Measurements from ENCODE around the gene ABI2. TPM values are rescaled to one million over a fixed set of nuclear protein-coding genes. Genes with fewer than 3 reads are reported as not detected.

ABI2 gene
- total and polyA plus RNA-seq, 2 of the 4 experiments (the other 2 are of a cell fraction): 35.7 to 54.0 TPM

DNA sequence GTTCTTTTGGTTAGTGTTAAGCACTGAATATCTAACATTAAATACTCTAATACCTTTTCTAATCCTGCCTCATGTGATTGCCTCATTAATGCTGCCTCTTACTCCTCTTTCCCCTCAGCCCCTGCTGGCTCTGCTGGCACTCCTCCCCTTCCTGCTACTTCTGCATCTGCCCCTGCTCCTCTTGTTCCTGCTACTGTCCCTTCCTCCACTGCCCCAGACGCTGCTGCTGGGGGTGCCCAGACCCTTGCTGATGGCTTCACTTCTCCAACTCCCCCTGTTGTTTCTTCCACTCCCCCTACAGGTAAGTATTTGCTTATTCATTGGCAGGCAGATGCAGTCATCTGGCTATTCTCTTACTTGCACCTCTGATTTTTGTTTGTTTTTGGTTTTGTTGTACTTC lies 68.5 kb downstream of the ABI2 start:
- Histone ChIP-seq H3K4me1 (ENCODE audit: control insufficient read depth, insufficient read depth, low read length) (peaks cover 8% of the 10 kb centered on the region), H4K8ac (ENCODE audit: low read depth in 2 of 2, low read length in 2 of 2) (no peak overlapping the region), H2AFZ (replicated peaks; ENCODE audit: low read length, poor library complexity) (no peak overlapping the region), H3K4me3 (ENCODE audit: insufficient read depth, low read depth, low read length) (no peak overlapping the region), H2BK20ac (ENCODE audit: low read depth, low read length) (no peak overlapping the region), H3K9me1 (ENCODE audit: insufficient read depth, low read length) (peaks cover 5% of the 10 kb centered on the region; the same call in 1 of the 2 replicates), H3K9ac (ENCODE audit: low read depth, low read length) (no peak overlapping the region), H2BK120ac (ENCODE audit: low read depth, low read length) (no peak overlapping the region), H3K36me3 (ENCODE audit: control insufficient read depth, insufficient read depth, low read length) (peaks cover 10% of the 10 kb centered on the region), H2BK15ac (ENCODE audit: low read depth, low read length) (no peak overlapping the region), H3K4me2 (ENCODE audit: low read depth, low read length) (no peak overlapping the region), H3K9me3 (ENCODE audit: control insufficient read depth, insufficient read depth, low read length) (no peaks in the 10 kb centered on the region), H3K4ac (ENCODE audit: low read depth, low read length) (no peak overlapping the region), H3K27me3 (ENCODE audit: control insufficient read depth, insufficient read depth, low read length) (no peaks in the 10 kb centered on the region), H2AK9ac (replicated peaks; ENCODE audit: low read depth, low read length, poor library complexity) (no peak overlapping the region), H3K14ac (replicated peaks; ENCODE audit: low read depth, low read length) (no peak overlapping the region), H3K18ac (ENCODE audit: low read depth, low read length) (no peak overlapping the region), H3K23ac (ENCODE audit: low read depth, low read length) (no peak overlapping the region), H3K27ac (ENCODE audit: insufficient read depth, low read length) (no peak overlapping the region), H4K5ac (ENCODE audit: low read depth, low read length) (no peak overlapping the region), H3K79me1 (ENCODE audit: low read depth in 1 of 2, low read length in 2 of 2) (peaks cover 4 to 18% of the 10 kb centered on the region in 2 experiments; a peak in 3 of 4 replicates), H3K56ac (ENCODE audit: extremely low read depth, insufficient read depth, low read length) (no peak overlapping the region), H2BK5ac (ENCODE audit: low read depth, low read length, poor library complexity, severe bottlenecking) (peak overlapping the region; percentile 57), H4K91ac (ENCODE audit: insufficient read depth, low read depth, low read length) (no peak overlapping the region), H4K20me1 (ENCODE audit: insufficient read depth, low read length) (no peaks in the 10 kb centered on the region), H2AK5ac (ENCODE audit: low read depth, low read length) (no peak overlapping the region; the same call in 1 of the 2 replicates)
- no CpG with 5 or more reads among the region's 1 CpG for WGBS, 2 experiments (ENCODE audit: extremely low coverage in 2 of 2, insufficient read length in 1 of 2)
- ATAC-seq (ENCODE audit: low read depth) (no peak), DNase-seq (no peak)
- CTCF ChIA-PET: interaction anchor here (1.7 kb wide), 1 partner anchor 8 kb away, joined by 3 read pairs; no protein-coding TSS in a partner anchor
- BruUV-seq (replicated peaks): no TSS peak
- in situ Hi-C loops (cut with MboI; ENCODE audit: low sequenced_read_pairs) (no loop called here), intact Hi-C loops (cut with micrococcal nuclease) (no loop called here), dilution Hi-C loops (cut with HindIII; ENCODE audit: low sequenced_read_pairs, unreplicated experiment) (no loop called here)
- TF ChIP-seq, protein P1, sequence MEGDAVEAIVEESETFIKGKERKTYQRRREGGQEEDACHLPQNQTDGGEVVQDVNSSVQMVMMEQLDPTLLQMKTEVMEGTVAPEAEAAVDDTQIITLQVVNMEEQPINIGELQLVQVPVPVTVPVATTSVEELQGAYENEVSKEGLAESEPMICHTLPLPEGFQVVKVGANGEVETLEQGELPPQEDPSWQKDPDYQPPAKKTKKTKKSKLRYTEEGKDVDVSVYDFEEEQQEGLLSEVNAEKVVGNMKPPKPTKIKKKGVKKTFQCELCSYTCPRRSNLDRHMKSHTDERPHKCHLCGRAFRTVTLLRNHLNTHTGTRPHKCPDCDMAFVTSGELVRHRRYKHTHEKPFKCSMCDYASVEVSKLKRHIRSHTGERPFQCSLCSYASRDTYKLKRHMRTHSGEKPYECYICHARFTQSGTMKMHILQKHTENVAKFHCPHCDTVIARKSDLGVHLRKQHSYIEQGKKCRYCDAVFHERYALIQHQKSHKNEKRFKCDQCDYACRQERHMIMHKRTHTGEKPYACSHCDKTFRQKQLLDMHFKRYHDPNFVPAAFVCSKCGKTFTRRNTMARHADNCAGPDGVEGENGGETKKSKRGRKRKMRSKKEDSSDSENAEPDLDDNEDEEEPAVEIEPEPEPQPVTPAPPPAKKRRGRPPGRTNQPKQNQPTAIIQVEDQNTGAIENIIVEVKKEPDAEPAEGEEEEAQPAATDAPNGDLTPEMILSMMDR (conservative IDR thresholded peaks at IDR 0.05; ENCODE audit: low read depth, low read length): 0 out of 2 replicates have a peak, but pooled peaks have one; percentile 10
- TF ChIP-seq RCOR1 (IDR thresholded peaks at IDR 0.05; ENCODE audit: insufficient replicate concordance, low read length): no peak
- no peak for TF ChIP-seq RAD21 (IDR thresholded peaks at IDR 0.05; ENCODE audit: low read length)
- TF ChIP-seq MAFK (IDR thresholded peaks at IDR 0.05; ENCODE audit: low read depth, low read length): no peak
- no peak for TF ChIP-seq POLR2A (IDR thresholded peaks at IDR 0.05; ENCODE audit: low read depth, low read length)
- TF ChIP-seq BHLHE40 (IDR thresholded peaks at IDR 0.05; ENCODE audit: low read depth, low read length): no peak
- TF ChIP-seq NFE2L2 (IDR thresholded peaks at IDR 0.05; ENCODE audit: low read depth, low read length): no peak
- TF ChIP-seq SMC3 (IDR thresholded peaks at IDR 0.05; ENCODE audit: low read depth, low read length): no peak
- POLR2A ChIA-PET (ENCODE audit: unreplicated experiment): no interaction called here
